KMS-11 (cell line): Measurements from ENCODE around the gene PLA2G4F.

ENCODE experiments used
- H2AFZ ChIP-seq: fragments of 200-600 bp; sonication (generic); 2 replicates; pipeline ENCODE4 v1.6.1; 2016; ENCODE audit warnings: antibody characterized with exemption, mixed run types, low read depth
- H3K27ac ChIP-seq: fragments of 200-600 bp; sonication (generic); 2 replicates; pipeline ENCODE4 v1.6.1; 2016; ENCODE audit warnings: mild to moderate bottlenecking, mixed run types
- H3K27me3 ChIP-seq: fragments of 200-600 bp; sonication (generic); 2 replicates; pipeline ENCODE4 v1.6.1; 2017; ENCODE audit warnings: mild to moderate bottlenecking, low read depth, mixed run types, moderate library complexity; ENCODE audit not compliant: insufficient read depth
- H3K36me3 ChIP-seq: fragments of 200-600 bp; sonication (generic); 2 replicates; pipeline ENCODE4 v1.6.1; 2017; ENCODE audit warnings: mild to moderate bottlenecking, mixed run types; ENCODE audit not compliant: insufficient read depth
- H3K4me1 ChIP-seq: fragments of 200-600 bp; sonication (generic); 2 replicates; pipeline ENCODE4 v1.6.1; 2016; ENCODE audit warnings: mild to moderate bottlenecking, low read depth, mixed run types; ENCODE audit not compliant: poor library complexity, severe bottlenecking
- H3K4me2 ChIP-seq: fragments of 200-600 bp; sonication (generic); 2 replicates; pipeline ENCODE4 v1.7.0; 2016; ENCODE audit warnings: mild to moderate bottlenecking, mixed run types
- H3K4me3 ChIP-seq: fragments of 200-600 bp; sonication (generic); IDR thresholded peaks from 2 replicates; pipeline ENCODE4 v1.6.1; 2017; ENCODE audit warnings: low read depth, low read length, mixed read lengths; ENCODE audit not compliant: insufficient read depth
- H3K79me2 ChIP-seq: fragments of 200-600 bp; sonication (generic); 2 replicates; pipeline ENCODE4 v1.6.1; 2016; ENCODE audit warnings: low read depth, mixed run types; ENCODE audit not compliant: insufficient read depth
- H3K9ac ChIP-seq: fragments of 200-600 bp; sonication (generic); 2 replicates; pipeline ENCODE4 v1.6.1; 2016; ENCODE audit warnings: mild to moderate bottlenecking, mixed run types
- H4K20me1 ChIP-seq: fragments of 200-600 bp; sonication (generic); 2 replicates; pipeline ENCODE4 v1.6.1; 2016; ENCODE audit warnings: mild to moderate bottlenecking, mixed run types; ENCODE audit not compliant: insufficient read depth
- CTCF ChIP-seq: fragments of 200-600 bp; sonication (generic); conservative IDR thresholded peaks from 2 replicates; pipeline ENCODE4 v1.6.1; 2017; ENCODE audit warnings: low read depth, mild to moderate bottlenecking, antibody characterized with exemption, low read length, moderate library complexity, mixed read lengths

Gene PLA2G4F

GRCh38 chr15:42166225-42166940 lies 9.9 kb upstream of the PLA2G4F start:
- no peak for TF ChIP-seq CTCF
- Histone ChIP-seq H3K4me3 (no peak overlapping the region), H3K36me3 (no peaks in the 10 kb centered on the region; the same call in 1 of the 2 replicates), H3K27ac (no peak overlapping the region), H4K20me1 (no peaks in the 10 kb centered on the region), H3K4me2 (no peak overlapping the region), H3K27me3 (no peaks in the 10 kb centered on the region), H3K9ac (no peak overlapping the region), H3K4me1 (peaks cover 6% of the 10 kb centered on the region), H2AFZ (no peak overlapping the region), H3K79me2 (no peaks in the 10 kb centered on the region)

GRCh38 chr15:42165106-42165505 lies 8.7 kb upstream of the PLA2G4F start:
- Histone ChIP-seq H3K79me2 (no peaks in the 10 kb centered on the region), H3K27me3 (no peaks in the 10 kb centered on the region), H3K4me3 (no peak overlapping the region), H4K20me1 (no peaks in the 10 kb centered on the region), H2AFZ (no peak overlapping the region), H3K9ac (no peak overlapping the region), H3K4me1 (no peaks in the 10 kb centered on the region), H3K4me2 (no peak overlapping the region), H3K27ac (no peak overlapping the region), H3K36me3 (no peaks in the 10 kb centered on the region; the same call in 1 of the 2 replicates)
- TF ChIP-seq CTCF = no peak

DNA sequence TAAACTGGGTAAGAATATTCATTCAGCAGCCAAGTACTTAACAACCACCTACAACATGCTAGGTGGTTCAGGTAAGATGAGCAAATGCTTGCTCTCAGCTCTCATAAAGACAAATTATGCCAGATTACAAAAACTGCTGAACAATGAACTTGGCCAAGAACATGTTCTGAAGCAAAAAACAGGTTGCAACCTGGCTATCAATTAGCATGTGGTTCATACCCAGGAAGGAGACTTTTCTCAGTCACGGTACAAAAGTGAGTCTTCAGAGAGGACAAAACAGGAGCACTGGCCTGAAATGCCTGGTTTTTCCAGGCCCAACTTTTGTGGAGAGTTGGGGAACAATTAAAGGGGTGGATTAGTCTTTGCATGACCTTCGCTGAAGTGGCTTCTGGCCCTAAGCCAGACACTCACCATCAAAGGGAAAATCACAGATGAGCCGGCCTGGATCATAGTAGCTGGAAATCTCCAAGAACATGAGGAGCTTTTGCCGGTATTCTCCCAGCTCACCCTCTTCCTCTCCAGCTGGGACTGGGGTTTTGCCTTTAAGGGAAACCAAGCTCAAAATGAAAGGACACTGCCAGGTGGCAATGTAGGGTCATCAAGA lies 7.6 kb upstream of the PLA2G4F start:
- Histone ChIP-seq H3K27ac (no peak overlapping the region), H3K4me1 (no peaks in the 10 kb centered on the region), H4K20me1 (no peaks in the 10 kb centered on the region), H3K79me2 (no peaks in the 10 kb centered on the region), H2AFZ (no peak overlapping the region), H3K36me3 (no peaks in the 10 kb centered on the region; the same call in 1 of the 2 replicates), H3K4me2 (no peak overlapping the region), H3K4me3 (no peak overlapping the region), H3K9ac (no peak overlapping the region), H3K27me3 (no peaks in the 10 kb centered on the region)
- no peak for TF ChIP-seq CTCF

GRCh38 chr15:42163291-42163690 lies 6.9 kb upstream of the PLA2G4F start:
- TF ChIP-seq CTCF = no peak
- H3K27me3 ChIP-seq = no peaks in the 10 kb centered on the region
- no peaks in the 10 kb centered on the region; the same call in 1 of the 2 replicates for H3K36me3 ChIP-seq
- H3K79me2 ChIP-seq = no peaks in the 10 kb centered on the region
- no peaks in the 10 kb centered on the region for H3K4me1 ChIP-seq
- no peak overlapping the region for H3K27ac ChIP-seq
- H2AFZ ChIP-seq = no peak overlapping the region
- no peak overlapping the region for H3K4me2 ChIP-seq
- no peak overlapping the region for H3K9ac ChIP-seq
- H4K20me1 ChIP-seq = no peaks in the 10 kb centered on the region
- H3K4me3 ChIP-seq = no peak overlapping the region
